HG02943 (cell line): ENCODE results near the gene NBEAL2.

ENCODE experiments used
- ATAC-seq: cut with Tn5 transposase; IDR thresholded peaks from one replicate; pipeline ENCODE4 v1.9.1; 2021; ENCODE audit warnings: mild to moderate bottlenecking, low read depth, moderate library complexity; ENCODE audit not compliant: unreplicated experiment

The NBEAL2 gene

DNA sequence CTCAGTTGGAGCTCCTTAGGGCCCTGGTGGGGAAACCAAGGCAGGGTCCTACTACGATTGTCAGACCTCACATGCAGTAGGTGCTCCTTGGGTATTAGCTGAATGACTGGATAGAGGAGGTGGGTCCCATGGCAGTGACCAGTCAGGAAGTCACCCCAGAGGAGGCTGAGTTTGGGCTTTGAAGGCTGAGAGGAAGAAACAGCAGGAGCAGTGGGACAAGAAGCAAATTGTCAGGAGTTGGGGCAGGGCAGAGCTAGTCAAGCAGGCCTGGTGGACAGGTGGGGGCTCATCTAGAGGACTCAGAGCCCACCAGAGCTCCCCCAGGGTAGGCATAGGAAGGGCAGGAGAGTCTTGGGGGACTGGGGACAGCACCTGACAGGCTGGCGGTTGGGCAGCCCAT lies 3.1 kb downstream of the NBEAL2 start:
- no peak for ATAC-seq

DNA sequence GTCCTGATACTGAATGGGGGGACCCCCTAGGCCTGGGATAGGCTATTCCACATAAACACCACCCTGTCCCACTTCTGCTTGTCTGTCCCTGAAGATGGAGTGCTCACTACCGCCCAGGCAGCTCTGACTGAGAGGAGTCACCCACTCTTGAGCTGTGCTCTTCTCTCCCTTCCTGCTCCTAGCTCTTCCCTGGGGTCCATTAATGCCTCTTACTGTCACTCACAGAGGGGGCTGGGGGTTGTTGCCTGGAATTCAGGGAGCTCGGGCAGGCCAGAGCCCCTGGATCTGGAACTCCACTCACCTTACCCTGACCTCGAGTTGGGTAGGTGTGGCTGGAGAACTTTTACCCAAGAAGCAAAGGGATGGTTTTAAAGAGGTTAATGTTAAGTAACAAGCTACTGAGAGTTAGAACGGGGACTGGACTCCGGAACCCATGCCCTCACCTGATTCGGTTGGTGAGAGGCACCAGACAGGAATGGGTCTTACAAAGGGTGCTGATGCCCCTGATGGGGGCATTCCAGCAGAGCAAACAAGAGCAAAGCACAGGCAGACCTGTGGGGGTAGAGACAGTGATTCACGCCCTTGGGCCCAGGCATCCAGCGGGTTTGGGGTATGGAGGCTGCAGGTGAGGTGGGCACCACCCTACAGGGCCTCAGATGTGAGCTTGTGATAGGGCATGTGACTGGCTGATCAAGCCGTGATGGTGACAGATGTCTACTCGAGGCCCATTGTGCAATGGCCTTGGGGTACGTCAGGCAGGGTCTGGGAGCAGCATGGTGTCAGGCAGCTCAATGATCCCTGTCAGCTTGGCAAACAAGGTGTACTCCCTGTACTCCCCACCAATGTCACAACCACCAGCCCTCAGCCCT lies 5.4 kb downstream of the NBEAL2 start:
- no peak for ATAC-seq

DNA sequence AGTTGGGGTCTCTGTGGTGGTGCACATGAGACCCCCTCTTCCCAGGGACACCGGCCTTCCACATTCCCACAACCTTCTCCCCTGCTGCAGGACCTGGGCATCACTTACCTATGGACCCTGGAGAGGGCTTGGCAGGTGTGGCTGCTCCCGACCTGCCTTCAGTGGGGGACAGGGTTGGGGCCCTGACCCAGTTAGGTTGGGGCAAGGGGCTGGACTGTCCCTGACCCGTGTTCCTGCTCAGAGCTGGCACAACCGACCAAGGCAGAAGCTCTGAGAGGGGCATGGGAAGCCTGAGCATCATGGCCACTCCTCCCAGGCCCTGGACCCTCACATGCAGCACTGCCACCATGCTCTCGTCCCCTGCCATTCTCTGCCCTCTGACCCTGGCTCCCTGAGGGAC lies 6.1 kb downstream of the NBEAL2 start:
- ATAC-seq, result no peak

DNA sequence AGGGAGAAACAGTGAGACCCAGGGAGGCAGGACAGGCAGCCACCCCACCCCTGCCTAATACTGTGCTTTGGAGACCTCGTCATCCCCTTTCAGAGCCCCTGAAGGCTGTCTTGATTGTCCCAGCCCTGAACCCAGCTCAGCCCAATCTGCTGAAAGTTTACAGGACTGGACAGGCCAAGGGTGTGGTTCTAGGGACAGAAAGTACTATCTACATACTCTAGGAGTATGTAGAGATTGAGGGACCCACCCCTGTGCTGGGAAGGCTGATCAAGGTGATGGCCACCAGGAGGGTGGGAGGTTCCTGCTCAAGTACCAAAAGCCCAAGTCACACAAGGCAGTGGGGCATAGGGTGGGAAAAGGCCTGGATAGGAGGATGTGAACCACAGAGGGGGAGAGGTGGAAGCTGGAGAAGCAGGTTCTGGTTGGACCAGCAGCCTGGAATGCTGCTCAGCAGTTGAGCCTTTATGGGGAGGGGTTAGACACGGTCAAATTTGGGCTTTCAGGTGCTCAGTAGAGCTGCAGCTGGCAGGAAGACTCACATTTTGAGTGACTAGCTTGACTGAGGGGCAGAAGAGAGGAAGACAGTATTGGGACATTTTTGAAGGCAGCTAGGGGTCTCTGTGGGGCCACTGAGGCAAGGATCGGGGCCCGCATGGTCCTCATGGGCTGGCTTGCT lies 6.7 kb downstream of the NBEAL2 start:
- ATAC-seq, result no peak

DNA sequence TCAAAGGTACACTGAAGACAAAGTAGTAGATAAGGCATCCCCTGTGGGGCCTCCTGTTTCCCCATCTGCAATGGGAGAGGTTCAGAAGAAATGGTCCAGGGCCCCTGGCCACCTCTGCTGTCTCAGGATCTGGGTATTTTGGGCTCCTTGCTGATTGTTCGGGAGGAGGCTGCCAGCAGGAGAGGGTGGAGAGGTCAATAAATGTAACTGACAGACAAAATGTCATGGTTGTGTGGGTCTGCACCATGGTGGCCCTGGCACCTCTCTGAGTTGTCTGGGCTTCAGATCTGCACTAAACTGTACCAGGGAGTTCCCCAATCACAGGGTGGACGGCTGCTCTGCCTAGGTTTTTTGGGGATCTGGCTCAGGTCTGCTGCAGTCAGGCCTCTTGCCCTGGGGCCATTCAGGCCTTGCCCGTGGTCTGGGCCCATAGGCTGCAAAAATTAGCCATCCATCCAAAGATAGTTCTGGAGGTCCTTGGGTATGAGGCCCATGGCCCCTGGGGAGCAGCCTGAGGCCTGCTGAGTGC lies 7.4 kb downstream of the NBEAL2 start:
- no peak for ATAC-seq

DNA sequence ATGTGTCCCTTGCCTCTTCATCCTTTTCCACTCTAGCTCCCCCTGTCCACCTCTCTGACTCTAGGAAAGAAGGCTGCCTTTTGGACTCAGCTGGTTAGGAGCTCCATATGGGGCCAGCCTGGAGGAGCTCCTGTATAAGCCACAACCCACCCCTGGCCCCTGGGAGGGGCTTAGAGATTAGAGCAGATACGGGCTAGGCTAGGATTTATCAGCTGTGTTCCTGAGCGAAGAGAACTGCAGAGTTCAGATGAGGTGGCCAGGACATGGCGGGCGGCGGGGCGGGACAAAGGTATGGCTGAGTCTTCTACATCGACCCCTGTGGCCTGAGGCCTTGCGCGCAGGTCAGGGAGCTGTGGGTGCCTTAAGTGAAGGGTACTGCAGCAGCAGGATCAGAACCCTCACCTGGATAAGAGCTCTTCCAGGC lies 7.9 kb downstream of the NBEAL2 start:
- ATAC-seq, result no peak

DNA sequence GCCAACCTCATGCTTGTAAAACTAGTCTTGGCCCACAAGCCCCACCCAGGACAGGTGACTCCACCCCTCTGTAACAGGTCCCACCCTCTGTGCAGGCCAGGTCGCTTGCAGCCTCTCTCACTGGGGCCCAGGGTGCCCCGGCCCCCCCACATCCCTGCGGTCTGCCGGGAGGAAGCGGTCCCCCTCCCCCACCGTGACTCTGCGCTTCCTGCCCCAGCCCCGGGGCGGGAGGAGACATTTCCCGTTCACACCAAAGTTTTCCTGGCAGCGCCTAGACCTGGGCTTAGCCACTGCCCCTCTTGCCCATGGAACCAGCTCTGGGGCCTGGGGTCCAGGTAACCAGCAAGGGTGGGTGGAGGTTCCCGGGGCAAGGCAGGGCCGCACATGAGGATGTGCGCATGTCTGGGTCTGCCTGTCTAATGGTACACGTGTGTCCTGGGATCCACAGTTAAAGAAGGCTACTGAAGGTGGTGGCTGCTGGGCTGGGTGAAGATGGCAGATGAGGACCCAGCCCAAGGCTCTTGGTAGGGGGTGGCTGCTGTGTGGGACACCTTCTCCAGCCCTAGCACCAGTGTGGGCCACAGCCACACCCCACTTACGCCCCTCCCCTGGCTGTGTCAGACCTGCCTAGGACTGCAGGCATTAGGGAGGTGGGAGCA lies 8.4 kb downstream of the NBEAL2 start:
- peak; percentile 64 for ATAC-seq

DNA sequence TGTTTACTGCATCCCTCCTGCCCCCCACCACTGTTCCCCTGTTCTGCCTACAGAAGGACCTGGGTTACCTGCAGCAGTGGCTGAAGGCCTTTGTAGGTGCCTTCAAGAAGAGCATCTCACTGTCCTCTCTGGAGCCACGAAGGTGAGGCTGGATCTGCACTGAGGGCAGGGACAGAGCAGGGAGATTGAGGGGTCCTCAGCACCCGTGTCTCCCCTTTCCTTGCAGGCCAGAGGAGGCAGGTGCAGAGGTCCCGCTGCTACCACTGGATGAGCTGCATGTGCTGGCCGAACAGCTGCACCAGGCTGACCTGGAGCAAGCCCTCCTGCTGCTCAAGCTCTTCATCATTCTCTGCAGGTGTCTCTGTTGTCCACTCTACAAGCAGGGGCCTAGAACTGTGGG lies 9.2 kb downstream of the NBEAL2 start:
- no peak for ATAC-seq

DNA sequence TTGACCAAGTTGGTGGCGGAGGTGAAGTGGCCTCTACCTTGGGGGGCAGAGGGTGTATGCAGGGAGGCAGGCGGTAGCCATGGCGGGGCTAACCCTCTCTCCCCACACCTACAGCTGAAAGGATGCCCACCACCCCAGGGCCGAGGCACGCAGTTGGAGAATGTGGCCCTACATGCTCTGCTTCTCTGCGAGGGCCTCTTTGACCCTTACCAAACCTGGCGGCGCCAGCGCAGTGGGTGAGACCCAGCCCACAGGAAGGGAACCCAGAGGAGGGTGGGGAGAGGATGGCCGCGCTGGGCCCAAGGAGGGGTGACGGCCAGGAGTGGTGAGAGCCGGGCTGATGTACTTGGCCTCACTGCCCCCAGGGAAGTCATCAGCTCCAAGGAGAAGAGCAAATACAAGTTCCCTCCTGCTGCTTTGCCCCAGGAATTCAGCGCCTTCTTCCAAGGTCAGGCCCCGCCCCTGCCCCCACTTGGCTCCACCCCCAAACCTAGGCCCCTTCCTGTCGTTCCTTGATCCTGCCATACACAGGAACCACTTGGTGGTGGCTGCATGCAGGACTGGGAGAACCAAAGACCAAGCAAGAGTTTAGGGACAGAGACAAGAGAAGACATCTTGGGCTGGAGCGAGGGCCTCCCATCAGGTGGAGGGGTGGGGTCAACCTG lies 9.8 kb downstream of the NBEAL2 start:
- no peak for ATAC-seq

DNA sequence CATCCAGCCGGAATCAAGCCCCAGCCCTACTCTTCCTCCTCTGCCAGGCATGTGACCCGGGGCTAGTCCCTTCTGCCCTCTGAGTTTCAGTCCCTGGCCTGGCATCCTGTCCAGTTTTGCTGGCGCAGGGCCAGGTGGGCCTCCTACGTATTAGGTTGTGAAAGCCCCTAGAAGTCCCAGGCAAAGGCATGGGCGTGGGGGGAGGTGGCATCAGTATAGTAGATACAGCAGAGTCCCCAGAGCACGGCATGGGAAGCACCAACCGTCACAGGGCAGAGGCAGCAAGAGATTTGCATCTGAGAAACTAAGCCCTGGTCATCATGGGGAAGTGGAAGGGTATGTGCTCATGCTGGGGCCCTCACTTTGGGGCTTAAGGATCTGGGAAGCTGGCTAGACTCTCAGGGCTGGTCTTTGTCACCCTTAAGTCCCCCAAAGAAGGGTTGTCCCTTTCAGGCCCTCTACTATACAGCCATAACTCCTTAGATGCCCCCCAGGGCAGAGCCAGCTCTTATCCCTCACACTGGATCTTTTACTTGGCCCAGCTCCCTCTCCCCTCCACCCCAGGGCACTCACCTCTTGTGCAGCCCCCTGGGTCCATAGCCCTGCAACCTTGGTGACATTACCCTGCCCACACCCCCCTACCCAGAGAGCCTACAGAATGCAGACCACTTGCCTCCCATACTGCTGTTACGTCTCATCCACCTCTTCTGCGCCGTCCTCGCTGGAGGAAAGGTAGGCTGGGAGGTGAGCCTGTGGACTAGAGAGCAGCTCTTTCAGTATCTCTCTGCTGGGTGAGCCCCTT lies 11.3 kb downstream of the NBEAL2 start:
- ATAC-seq, result no peak

DNA sequence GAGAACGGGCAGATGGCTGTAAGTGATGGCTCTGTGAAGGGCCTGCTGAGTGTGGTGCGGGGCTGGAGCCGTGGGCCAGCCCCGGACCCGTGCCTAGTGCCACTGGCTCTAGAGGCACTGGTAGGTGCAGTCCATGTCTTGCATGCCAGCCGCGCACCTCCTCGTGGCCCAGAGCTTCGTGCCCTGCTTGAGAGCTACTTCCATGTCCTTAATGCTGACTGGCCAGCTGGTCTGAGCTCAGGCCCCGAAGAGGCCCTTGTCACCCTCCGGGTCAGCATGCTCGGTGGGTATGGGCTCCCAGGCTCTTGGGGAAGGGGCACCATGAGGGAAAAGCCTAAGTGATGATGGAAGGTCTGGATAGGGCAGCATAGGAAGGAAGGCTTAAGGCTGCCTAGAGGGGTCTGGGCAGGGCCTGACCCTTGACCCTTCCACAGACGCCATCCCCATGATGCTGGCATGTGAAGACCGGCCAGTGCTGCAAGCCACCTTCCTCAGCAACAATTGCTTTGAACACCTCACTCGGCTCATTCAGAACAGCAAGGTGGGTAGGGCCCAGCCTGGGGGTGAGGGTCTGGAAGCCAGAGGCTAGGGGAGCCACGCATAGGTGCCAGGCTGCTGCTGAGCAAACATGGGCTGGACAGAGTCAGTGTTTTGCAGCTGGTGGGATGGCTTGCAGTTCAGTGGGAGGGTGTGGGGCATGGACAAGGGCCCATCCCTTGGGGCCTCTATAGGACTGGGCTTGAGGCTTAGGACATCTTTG lies 12.1 kb downstream of the NBEAL2 start:
- no peak for ATAC-seq

DNA sequence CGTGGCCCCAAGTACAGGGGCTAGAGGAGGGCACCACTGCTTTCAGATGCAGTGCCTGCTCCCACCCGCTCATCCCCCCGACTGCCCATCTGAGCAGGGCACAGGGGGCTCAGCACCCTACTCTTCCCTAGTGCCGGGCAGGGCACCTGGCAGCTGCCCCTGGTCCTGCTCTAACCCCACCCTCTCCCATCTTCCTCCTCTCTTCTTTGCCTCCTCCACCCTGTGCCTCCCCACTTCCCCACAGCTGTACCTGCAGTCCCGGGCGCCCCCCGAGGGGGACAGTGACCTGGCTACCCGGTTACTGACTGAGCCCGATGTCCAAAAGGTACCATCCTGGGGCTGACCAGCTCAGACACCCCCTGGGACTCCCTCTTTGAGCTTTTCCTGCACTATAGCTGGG lies 12.8 kb downstream of the NBEAL2 start:
- no peak for ATAC-seq

DNA sequence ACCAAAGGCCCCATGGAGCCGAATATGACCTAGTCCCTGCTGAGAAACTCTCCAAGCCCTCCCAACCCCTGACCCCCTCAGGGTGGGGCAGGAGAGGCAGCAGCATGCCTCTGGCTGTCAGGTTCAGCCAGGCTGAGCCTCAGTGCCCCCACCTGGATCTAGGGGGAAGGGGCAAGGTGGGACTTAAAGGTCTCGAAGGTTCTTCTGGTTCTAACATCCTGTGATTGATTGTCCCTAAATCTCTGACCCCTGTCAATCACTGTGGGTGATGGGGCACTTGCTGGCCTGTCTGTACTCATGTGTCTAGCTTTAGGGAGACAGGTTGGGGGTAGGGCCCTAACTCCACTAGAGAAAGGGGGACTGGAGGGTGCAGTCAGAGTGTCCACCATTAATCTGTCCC lies 13.8 kb downstream of the NBEAL2 start:
- no peak for ATAC-seq

DNA sequence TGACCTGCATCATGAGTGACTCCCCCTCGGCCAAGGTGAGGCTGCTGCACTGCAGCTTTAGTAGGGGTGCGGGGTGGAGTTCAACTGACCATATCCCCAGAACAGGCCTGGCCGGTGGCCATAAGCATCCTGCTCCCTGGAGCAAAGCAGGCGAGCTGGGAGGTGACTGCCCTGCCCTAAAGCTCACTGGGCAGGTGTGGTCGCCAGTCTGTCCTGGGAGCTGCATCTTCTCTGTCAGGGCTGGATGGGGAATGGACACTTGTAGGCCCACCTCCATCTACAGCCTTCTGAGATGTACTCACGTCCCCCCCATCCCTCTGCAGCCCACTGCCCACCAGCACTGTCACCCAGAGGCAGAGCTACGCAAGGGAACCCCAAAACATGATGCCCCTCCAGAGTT lies 14.5 kb downstream of the NBEAL2 start:
- ATAC-seq, result no peak

DNA sequence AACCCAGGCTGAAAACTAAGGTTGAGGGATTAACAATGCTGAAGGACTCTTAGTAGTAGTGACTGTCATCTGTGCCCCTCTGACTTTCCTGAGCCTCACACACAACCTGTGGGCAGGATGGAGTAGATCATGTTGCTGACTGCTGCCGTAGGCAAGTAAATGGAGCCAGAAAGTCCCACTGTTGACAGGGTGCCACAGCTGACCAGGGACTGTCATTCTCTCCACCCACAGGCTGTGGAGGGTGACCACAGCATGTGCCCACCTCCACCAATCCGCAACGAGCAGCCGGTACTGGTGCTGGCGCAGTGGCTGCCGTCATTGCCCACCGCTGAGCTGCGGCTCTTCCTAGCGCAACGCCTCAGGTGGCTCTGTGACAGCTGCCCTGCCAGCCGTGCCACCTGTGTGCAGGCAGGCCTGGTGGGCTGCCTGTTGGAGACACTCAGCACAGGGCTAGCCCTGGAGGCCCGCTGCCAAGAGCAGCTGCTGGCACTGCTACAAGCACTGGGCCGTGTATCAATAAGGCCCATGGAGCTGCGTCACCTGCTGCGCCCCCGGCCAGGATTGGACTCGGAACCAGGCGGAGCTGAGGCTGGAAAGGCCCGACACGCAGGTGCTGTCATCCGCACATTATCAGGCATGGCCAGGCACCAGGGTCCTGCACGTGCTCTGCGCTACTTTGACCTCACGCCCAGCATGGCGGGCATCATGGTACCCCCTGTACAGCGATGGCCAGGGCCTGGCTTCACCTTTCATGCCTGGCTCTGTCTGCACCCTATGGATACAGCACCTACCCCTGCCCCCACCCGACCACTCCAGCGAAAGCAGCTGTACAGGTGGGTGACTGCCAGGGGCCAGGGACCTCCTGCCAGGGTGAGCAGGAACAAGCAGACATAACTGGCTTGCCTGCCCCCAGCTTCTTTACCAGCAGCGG lies 15.6 kb downstream of the NBEAL2 start:
- ATAC-seq, result no peak

DNA sequence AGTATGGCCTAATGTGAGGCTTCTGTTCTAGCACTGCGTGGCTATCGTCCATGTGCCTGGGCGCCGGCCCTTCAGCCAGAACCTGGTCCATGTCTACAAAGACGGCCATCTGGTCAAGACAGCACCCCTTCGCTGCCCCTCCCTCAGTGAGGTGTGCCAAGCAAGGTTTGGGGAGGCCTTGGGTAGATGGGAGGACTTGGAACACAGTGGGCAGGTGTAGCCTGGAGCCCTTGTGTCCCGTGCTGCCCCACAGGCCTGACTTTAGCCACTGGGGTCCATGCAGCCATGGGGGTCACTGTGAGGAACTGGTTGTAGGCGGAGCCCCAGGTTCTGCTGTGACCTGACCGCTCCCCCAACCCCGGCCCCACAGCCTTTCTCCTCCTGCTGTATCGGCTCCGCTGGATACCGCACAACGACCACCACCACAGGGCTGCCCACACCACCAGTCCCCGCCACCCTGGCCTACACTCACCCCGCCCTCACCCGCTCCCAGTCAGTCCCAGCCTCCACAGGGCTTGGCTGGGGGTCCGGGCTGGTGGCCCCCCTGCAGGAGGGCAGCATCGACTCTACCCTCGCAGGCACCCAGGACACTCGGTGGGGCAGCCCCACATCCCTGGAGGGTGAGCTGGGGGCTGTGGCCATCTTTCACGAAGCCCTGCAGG lies 16.6 kb downstream of the NBEAL2 start:
- no peak for ATAC-seq

DNA sequence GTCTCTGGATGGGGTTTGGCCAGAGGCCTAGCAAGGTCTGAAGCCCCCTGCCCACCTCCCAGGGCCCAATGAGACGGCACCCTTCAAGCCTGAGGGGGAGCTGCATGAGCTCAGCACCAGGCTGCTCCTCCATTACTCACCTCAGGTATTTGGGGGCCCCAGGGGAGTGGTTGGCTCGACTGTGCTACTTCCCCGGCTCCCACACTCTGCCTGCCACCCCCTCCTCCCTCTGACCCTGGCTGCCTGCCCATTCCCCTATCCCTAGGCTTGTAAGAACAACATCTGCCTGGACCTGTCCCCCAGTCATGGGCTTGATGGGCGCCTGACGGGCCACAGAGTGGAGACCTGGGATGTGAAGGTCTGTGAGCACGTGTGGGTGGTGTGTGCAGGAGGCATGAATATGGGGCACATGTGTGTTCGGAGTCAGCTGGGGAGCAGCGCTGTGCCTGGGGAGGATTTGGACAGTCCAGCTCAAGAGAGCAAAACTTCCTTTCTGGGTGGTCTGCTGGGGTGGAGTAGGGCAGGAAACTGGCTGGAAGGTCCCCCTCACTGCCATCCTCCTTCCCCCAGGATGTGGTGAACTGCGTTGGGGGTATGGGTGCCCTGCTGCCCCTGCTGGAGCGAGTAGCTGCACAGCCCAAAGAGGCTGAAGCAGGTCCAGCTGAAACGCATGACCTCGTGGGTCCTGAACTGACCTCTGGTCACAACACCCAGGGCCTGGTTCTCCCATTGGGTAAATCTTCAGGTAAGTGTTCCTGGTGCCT lies 17.4 kb downstream of the NBEAL2 start:
- no peak for ATAC-seq
